Measurements from ENCODE around the gene GAS7. TPM values are rescaled to one million over a fixed set of nuclear protein-coding genes. Genes with fewer than 3 reads are reported as not detected.

Gene GAS7
- total and polyA plus RNA-seq, 4 donors = 9.0 to 112 (median 46.1) TPM

DNA sequence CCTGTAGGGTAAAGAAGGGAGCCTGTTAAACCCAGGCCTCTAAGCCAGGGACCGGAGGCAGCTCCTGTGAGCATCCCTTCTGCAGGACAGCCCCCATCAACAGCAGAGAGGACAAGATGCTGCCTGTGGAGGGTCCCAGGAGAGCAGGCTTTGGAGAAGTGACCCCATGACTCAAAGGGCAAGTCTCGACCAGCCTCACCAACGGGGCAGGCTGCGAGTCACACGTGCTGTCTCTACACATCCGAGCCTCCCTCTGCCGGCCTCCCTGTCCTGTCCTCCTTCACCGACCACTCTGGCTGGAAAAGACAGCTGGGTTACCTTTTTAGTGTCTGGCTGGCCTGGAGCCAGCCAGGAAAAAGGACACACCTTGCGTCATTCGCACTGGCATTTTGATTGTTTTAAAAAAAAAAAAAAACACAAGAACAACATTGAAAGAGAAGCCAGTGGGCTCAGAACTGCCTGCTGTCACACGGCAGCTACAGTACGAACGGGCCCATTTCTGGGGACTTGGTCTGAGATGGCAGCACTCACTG lies 218.9 kb downstream of the GAS7 start:
- no peak for DNase-seq

DNA sequence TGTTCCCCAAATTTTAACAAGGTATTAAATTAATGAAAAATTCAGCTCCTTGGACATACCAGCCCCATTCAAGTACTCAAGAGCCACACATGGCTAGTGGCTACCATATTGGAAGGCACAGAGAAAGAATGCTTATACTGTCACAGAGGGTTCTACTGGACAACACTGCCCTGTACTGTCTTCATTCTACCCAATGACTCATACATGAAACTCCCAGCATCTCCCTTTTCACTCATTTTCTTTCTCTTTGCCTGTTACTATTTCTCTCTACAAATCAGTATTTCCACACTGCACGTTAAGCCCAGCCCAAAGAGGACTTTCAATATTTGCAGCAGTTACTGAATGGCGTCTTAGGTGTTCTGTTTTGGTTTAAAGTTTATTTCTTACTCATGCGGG lies 221.2 kb downstream of the GAS7 start:
- DNase-seq (no peak), ATAC-seq (ENCODE audit: insufficient read depth, low FRiP score) (no peak)
- Histone ChIP-seq H3K4me1 (ENCODE audit: control insufficient read depth in 5 of 5, insufficient read depth in 5 of 5, low read length in 5 of 5) (peaks cover 0 to 21% (median 13%) of the 10 kb centered on the region in 5 donors), H3K36me3 (ENCODE audit: control insufficient read depth in 4 of 4, insufficient read depth in 4 of 4, low read length in 4 of 4) (peaks cover 0 to 8% (median 3%) of the 10 kb centered on the region in 4 donors), H3K27ac (ENCODE audit: low read depth in 1 of 2, low read length in 1 of 2) (no peak overlapping the region), H3K4me3 (no peak overlapping the region), H3K9ac (ENCODE audit: insufficient read depth in 1 of 2, low read length in 2 of 2) (no peak overlapping the region), H3K9me3 (ENCODE audit: control insufficient read depth in 4 of 4, insufficient read depth in 3 of 4, low read length in 3 of 4) (peaks cover 0 to 4% (median 0%) of the 10 kb centered on the region in 4 donors), H3K27me3 (ENCODE audit: control insufficient read depth in 3 of 3, insufficient read depth in 3 of 3, low read length in 2 of 3) (no peaks in the 10 kb centered on the region)
- WGBS, 2 donors = 71 to 78% methylated on average over 3 of the region's 3 CpGs
- TF ChIP-seq, protein P1, sequence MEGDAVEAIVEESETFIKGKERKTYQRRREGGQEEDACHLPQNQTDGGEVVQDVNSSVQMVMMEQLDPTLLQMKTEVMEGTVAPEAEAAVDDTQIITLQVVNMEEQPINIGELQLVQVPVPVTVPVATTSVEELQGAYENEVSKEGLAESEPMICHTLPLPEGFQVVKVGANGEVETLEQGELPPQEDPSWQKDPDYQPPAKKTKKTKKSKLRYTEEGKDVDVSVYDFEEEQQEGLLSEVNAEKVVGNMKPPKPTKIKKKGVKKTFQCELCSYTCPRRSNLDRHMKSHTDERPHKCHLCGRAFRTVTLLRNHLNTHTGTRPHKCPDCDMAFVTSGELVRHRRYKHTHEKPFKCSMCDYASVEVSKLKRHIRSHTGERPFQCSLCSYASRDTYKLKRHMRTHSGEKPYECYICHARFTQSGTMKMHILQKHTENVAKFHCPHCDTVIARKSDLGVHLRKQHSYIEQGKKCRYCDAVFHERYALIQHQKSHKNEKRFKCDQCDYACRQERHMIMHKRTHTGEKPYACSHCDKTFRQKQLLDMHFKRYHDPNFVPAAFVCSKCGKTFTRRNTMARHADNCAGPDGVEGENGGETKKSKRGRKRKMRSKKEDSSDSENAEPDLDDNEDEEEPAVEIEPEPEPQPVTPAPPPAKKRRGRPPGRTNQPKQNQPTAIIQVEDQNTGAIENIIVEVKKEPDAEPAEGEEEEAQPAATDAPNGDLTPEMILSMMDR (IDR thresholded peaks at IDR 0.05; ENCODE audit: control extremely low read depth, extremely low read depth) = no peak

More for the DNA sequence above, 218.9 kb downstream of the GAS7 start:
- Histone ChIP-seq H3K4me1 (ENCODE audit: control insufficient read depth in 5 of 5, insufficient read depth in 5 of 5, low read length in 5 of 5) (peaks cover 0 to 13% (median 2%) of the 10 kb centered on the region in 5 donors), H3K4me3 (no peak overlapping the region), H3K36me3 (ENCODE audit: control insufficient read depth in 4 of 4, insufficient read depth in 4 of 4, low read length in 4 of 4) (peaks cover 0 to 8% (median 3%) of the 10 kb centered on the region in 4 donors), H3K9ac (ENCODE audit: insufficient read depth in 1 of 2, low read length in 2 of 2) (no peak overlapping the region), H3K27ac (ENCODE audit: low read depth in 1 of 2, low read length in 1 of 2) (no peak overlapping the region), H3K9me3 (ENCODE audit: control insufficient read depth in 4 of 4, insufficient read depth in 3 of 4, low read length in 3 of 4) (peaks cover 0 to 4% (median 0%) of the 10 kb centered on the region in 4 donors), H3K27me3 (ENCODE audit: control insufficient read depth in 3 of 3, insufficient read depth in 3 of 3, low read length in 2 of 3) (no peaks in the 10 kb centered on the region)
- TF ChIP-seq, protein P1 (IDR thresholded peaks at IDR 0.05; ENCODE audit: control extremely low read depth, extremely low read depth) = no peak
- no peak for ATAC-seq (ENCODE audit: insufficient read depth, low FRiP score)
- 75 to 83% methylated on average over 13 of the region's 13 CpGs for WGBS, 2 donors

DNA sequence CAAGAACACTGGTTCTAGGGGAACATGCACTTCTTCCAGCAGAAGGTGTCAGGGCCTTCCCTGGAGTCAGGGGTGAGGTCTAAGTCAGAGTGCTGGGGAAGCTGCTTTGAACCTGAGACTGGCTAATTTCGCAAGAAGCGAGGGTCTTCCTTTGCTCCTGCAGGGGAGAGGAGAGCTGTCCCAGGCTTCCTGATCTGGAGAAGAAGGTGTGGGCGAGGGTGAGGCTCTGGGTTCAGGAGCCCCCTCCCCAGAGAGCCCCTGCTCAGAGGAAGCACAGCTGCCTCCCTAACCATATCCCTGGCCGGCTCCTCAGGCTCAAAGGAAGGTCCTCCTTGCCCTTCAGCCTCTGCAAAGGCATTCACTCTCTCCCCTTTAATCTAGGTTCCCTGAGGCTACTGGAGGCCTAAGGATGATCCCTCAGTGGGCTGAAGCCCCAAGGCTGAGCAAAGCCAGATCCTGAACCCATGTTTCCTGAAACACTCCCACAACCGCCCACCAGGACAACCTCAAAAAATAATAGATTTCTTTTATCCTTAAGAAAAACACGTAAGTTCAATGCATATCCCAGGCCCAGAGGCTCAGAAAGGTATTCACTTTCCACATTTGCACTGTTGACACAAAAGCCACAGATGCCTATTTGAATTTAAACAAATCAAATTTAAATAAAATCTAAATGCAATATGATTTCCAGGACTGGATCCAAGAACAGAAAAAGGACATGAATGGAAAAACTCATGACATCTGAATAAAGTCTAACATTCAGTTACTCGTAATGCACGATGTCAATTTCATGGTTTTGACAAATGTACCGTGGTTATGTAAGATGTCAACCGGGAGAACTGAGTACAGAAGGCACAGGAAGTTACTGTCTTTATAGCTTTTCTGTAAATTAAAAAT lies 221.9 kb downstream of the GAS7 start:
- ATAC-seq (ENCODE audit: insufficient read depth, low FRiP score) (no peak), DNase-seq (no peak)
- WGBS, 2 donors = 68 to 84% methylated on average over 10 of the region's 10 CpGs
- Histone ChIP-seq H3K36me3 (ENCODE audit: control insufficient read depth in 4 of 4, insufficient read depth in 4 of 4, low read length in 4 of 4) (peaks cover 0 to 7% (median 2%) of the 10 kb centered on the region in 4 donors), H3K9ac (ENCODE audit: insufficient read depth in 1 of 2, low read length in 2 of 2) (no peak overlapping the region), H3K27me3 (ENCODE audit: control insufficient read depth in 3 of 3, insufficient read depth in 3 of 3, low read length in 2 of 3) (no peaks in the 10 kb centered on the region), H3K27ac (ENCODE audit: low read depth in 1 of 2, low read length in 1 of 2) (no peak overlapping the region), H3K4me1 (ENCODE audit: control insufficient read depth in 5 of 5, insufficient read depth in 5 of 5, low read length in 5 of 5) (peaks cover 0 to 28% (median 18%) of the 10 kb centered on the region in 5 donors), H3K9me3 (ENCODE audit: control insufficient read depth in 4 of 4, insufficient read depth in 3 of 4, low read length in 3 of 4) (peaks cover 0 to 4% (median 0%) of the 10 kb centered on the region in 4 donors), H3K4me3 (no peak overlapping the region)
- TF ChIP-seq, protein P1 (IDR thresholded peaks at IDR 0.05; ENCODE audit: control extremely low read depth, extremely low read depth) = no peak
